Hepatocyte (in vitro differentiated cells): ENCODE measurements around the gene ARHGEF10L. TPM values are rescaled to one million over a fixed set of nuclear protein-coding genes. Genes with fewer than 3 reads are reported as not detected.

ENCODE experiments used
- DNase-seq: peaks from one replicate; pipeline ENCODE4 v3.0.0-alpha.2; 2016; ENCODE audit warnings: low spot score
- H2AFZ ChIP-seq: fragments of 200-600 bp; sonication (generic); 2 replicates; pipeline ENCODE4 v1.6.0; 2016; ENCODE audit warnings: antibody characterized with exemption, mild to moderate bottlenecking
- H3K27ac ChIP-seq: fragments of 200-600 bp; sonication (generic); 2 replicates; pipeline ENCODE4 v1.5.1; 2016; ENCODE audit warnings: mild to moderate bottlenecking
- H3K27me3 ChIP-seq: fragments of 200-600 bp; sonication (generic); 2 replicates; pipeline ENCODE4 v1.6.1; 2016
- H3K36me3 ChIP-seq: fragments of 200-600 bp; sonication (generic); replicated peaks from 2 replicates; pipeline ENCODE4 v1.5.1; 2016; ENCODE audit warnings: low read depth; ENCODE audit not compliant: insufficient read depth
- H3K4me1 ChIP-seq: fragments of 200-600 bp; sonication (generic); 2 replicates; pipeline ENCODE4 v1.5.1; 2016; ENCODE audit warnings: mild to moderate bottlenecking, moderate library complexity; ENCODE audit not compliant: insufficient read depth
- H3K4me2 ChIP-seq: fragments of 200-600 bp; sonication (generic); 2 replicates; pipeline ENCODE4 v1.6.0; 2016
- H3K4me3 ChIP-seq: fragments of 200-600 bp; sonication (generic); 2 replicates; pipeline ENCODE4 v1.5.1; 2016; ENCODE audit warnings: mild to moderate bottlenecking
- H3K79me2 ChIP-seq: fragments of 200-600 bp; sonication (generic); 2 replicates; pipeline ENCODE4 v1.6.0; 2017; ENCODE audit warnings: mild to moderate bottlenecking
- H3K9me2 ChIP-seq: fragments of 200-600 bp; sonication (generic); replicated peaks from 2 replicates; pipeline ENCODE4 v1.6.0; 2017; ENCODE audit warnings: mild to moderate bottlenecking; ENCODE audit not compliant: insufficient read depth
- H3K9me3 ChIP-seq: fragments of 200-600 bp; sonication (generic); 2 replicates; pipeline ENCODE4 v1.5.1; 2016; ENCODE audit warnings: low read depth, mild to moderate bottlenecking
- H4K20me1 ChIP-seq: fragments of 200-600 bp; sonication (generic); 2 replicates; pipeline ENCODE4 v1.6.0; 2016; ENCODE audit warnings: mild to moderate bottlenecking; ENCODE audit not compliant: insufficient read depth, poor library complexity, severe bottlenecking
- EZH2 ChIP-seq: fragments of 200-600 bp; sonication (generic); IDR thresholded peaks from 2 replicates; pipeline ENCODE4 v1.6.1; 2016; ENCODE audit warnings: antibody characterized with exemption, mild to moderate bottlenecking, borderline replicate concordance
- EZH2phosphoT487 ChIP-seq: fragments of 200-600 bp; sonication (generic); IDR thresholded peaks from one replicate; pipeline ENCODE4 v1.6.1; 2018; ENCODE audit warnings: antibody characterized with exemption, mild to moderate bottlenecking, low read depth, moderate library complexity; ENCODE audit not compliant: unreplicated experiment, severe bottlenecking
- WGBS: methylation state at CpG from one replicate; pipeline ENCODE4 v1.1.6; 2016; ENCODE audit warnings: low lambda C conversion rate; ENCODE audit errors: missing lambda C conversion rate; 5-methylcytosine and 5-hydroxymethylcytosine counted together
- polyA plus RNA-seq: library from polyadenylated mRNA; unstranded; fragments of >200 nt; fragmentation: Nextera tagmentation; extraction: Ambion mirVana; gene quantifications from 2 replicates; pipeline ENCODE4 v1.2.1, GENCODE V29; 2016
- total RNA-seq: library from RNA; depleted of rRNA; stranded (reverse); fragments of >200 nt; gene quantifications from 2 replicates; pipeline ENCODE4 v1.2.3, GENCODE V29; 2014
- TF ChIP-seq, protein P1 (sequence below): fragments of 200-600 bp; sonication (generic); IDR thresholded peaks from 2 replicates; pipeline ENCODE4 v1.5.1; 2016; ENCODE audit warnings: antibody characterized with exemption, mild to moderate bottlenecking; ENCODE audit not compliant: poor library complexity

ARHGEF10L gene
- total and polyA plus RNA-seq, 2 experiments from 2014 or later, result 40.4 to 48.3 TPM

- WGBS, result 93% methylated on average over 6 of the region's 6 CpGs
- Histone ChIP-seq H3K9me2 (no peaks in the 10 kb centered on the region), H2AFZ (no peak overlapping the region), H3K4me3 (no peak overlapping the region), H3K9me3 (no peaks in the 10 kb centered on the region), H3K79me2 (peaks cover 21% of the 10 kb centered on the region), H3K4me2 (no peak overlapping the region), H4K20me1 (no peaks in the 10 kb centered on the region), H3K27ac (no peak overlapping the region), H3K4me1 (peaks cover 24% of the 10 kb centered on the region), H3K27me3 (no peaks in the 10 kb centered on the region), H3K36me3 (no peaks in the 10 kb centered on the region)
- no peak for DNase-seq
- no peak for TF ChIP-seq EZH2phosphoT487
- TF ChIP-seq, protein P1, sequence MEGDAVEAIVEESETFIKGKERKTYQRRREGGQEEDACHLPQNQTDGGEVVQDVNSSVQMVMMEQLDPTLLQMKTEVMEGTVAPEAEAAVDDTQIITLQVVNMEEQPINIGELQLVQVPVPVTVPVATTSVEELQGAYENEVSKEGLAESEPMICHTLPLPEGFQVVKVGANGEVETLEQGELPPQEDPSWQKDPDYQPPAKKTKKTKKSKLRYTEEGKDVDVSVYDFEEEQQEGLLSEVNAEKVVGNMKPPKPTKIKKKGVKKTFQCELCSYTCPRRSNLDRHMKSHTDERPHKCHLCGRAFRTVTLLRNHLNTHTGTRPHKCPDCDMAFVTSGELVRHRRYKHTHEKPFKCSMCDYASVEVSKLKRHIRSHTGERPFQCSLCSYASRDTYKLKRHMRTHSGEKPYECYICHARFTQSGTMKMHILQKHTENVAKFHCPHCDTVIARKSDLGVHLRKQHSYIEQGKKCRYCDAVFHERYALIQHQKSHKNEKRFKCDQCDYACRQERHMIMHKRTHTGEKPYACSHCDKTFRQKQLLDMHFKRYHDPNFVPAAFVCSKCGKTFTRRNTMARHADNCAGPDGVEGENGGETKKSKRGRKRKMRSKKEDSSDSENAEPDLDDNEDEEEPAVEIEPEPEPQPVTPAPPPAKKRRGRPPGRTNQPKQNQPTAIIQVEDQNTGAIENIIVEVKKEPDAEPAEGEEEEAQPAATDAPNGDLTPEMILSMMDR, result no peak
- no peak for TF ChIP-seq EZH2
Observed at GRCh38 chr1:17600321-17600720, 60.8 kb downstream of the ARHGEF10L start.

DNA sequence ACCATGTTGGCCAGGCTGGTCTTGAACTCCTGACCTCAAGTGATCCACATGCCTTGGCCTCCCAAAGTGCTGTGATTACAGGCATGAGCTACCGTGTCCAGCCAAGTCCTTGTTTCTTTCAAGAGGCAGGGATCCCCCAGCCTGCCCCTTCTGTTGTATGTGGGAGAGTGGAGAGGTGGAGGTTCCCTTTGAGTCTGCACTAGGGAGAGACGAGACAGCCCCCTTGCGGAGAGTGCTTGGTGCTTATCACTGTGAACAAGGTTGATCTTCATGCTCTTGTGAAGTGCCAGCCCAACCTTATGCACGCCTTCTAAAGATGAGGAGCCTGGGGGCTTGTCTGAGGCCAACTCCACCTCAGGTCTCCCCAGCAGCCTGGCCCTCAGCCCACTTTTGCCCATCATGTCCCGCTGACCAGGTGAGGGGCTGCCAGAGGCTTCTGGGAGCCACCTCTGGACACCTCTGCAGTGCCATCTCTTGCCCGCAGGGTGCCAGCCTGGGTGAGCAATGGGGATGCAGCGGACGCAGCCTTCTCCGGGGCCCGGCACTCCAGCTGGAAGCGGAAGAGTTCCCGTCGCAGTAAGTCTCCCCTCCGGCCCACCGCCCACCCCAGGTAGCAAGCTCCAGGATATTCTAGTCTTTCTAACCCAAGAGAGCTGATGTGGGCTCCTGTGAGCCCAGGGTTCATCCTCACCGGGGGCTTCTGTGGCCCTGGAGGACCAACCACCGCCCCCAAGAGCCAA, 62.3 kb downstream of the ARHGEF10L start:
- TF ChIP-seq EZH2phosphoT487, result no peak
- TF ChIP-seq, protein P1, result no peak
- TF ChIP-seq EZH2, result no peak
- Histone ChIP-seq H3K79me2 (peaks cover 21% of the 10 kb centered on the region), H3K4me2 (no peak overlapping the region), H3K36me3 (no peaks in the 10 kb centered on the region), H3K9me3 (no peaks in the 10 kb centered on the region), H3K9me2 (no peaks in the 10 kb centered on the region), H2AFZ (no peak overlapping the region), H4K20me1 (no peaks in the 10 kb centered on the region), H3K27ac (no peak overlapping the region), H3K4me3 (no peak overlapping the region), H3K4me1 (peaks cover 9% of the 10 kb centered on the region), H3K27me3 (no peaks in the 10 kb centered on the region)
- WGBS, result 95% methylated on average over 17 of the region's 17 CpGs
- DNase-seq, result no peak

DNA sequence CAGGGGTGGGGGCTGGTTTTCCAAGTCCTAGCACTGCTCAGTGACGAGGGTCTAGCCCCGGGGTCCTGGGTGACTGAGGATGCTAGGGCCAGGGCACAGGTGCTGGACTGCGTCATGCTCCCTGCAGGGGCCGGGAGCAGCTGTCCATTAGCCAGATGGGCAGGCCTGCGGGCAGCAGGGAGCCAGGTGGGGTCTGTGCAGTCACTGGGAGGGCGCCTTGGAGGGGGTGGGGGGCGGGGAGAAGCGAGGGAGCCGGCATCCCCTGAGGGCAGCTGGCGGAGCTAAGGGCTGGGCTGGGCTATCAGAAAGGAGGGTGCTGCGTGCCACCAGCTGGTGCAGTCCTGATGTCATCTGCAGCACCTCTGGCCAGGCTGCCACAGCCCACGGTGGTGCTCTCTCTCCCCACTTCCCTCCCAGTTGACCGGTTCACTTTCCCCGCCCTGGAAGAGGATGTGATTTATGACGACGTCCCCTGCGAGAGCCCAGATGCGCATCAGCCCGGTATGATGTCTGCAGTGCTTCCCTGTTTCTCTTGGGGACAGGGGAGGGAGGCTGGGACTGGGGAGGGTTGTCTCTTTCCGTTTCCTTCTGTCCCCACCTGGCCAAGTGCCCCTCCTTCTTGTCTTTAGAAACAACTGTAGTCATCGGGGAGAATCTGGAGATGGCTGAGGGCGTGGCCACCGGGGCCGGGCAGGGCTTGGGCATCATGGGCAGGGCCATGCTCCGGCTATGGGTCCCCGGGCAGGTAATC, 63.8 kb downstream of the ARHGEF10L start:
- Histone ChIP-seq H2AFZ (no peak overlapping the region), H3K9me3 (no peaks in the 10 kb centered on the region), H3K36me3 (no peaks in the 10 kb centered on the region), H3K9me2 (no peaks in the 10 kb centered on the region), H3K4me1 (peaks cover 3% of the 10 kb centered on the region), H3K4me3 (no peak overlapping the region), H4K20me1 (no peaks in the 10 kb centered on the region), H3K4me2 (no peak overlapping the region), H3K79me2 (peaks cover 21% of the 10 kb centered on the region), H3K27ac (no peak overlapping the region), H3K27me3 (no peaks in the 10 kb centered on the region)
- 83% methylated on average over 20 of the region's 26 CpGs for WGBS
- no peak for DNase-seq
- TF ChIP-seq, protein P1, result no peak
- no peak for TF ChIP-seq EZH2
- no peak for TF ChIP-seq EZH2phosphoT487
